K562 (cell line): ENCODE measurements around the gene ERMP1. TPM values are rescaled to one million over a fixed set of nuclear protein-coding genes. Genes with fewer than 3 reads are reported as not detected.
A peak's percentile ranks its signal among the peaks of the same experiment; 100 is the strongest.

Experiments used
- ASH1L ChIP-seq: fragments of 450-650 bp; IDR thresholded peaks from 2 replicates; pipeline ENCODE4 v1.6.1; 2018; ENCODE audit warnings: borderline replicate concordance, mild to moderate bottlenecking, low read depth; ENCODE audit not compliant: partially characterized antibody
- C11orf30 ChIP-seq: fragments of 450-650 bp; IDR thresholded peaks from 2 replicates; pipeline ENCODE4 v1.6.1; 2016; ENCODE audit warnings: low read depth, mild to moderate bottlenecking
- CBFA2T3 ChIP-seq: fragments of 450-650 bp; IDR thresholded peaks from 2 replicates; pipeline ENCODE4 v1.6.1; 2017
- EP300 ChIP-seq: IDR thresholded peaks from 2 replicates; pipeline ENCODE4 v1.6.1; 2012; ENCODE audit warnings: low read length, improper control_type of control experiment
- MAFK ChIP-seq: IDR thresholded peaks from 2 replicates; pipeline ENCODE4 v1.6.1; 2011; ENCODE audit warnings: low read length, improper control_type of control experiment
- NRF1 ChIP-seq, 2 experiments: fragments of 450-650 bp; IDR thresholded peaks in 1 of 2; conservative IDR thresholded peaks in 1 of 2; 2 replicates each; pipeline ENCODE4 v1.6.1; 2014; ENCODE audit warnings: mild to moderate bottlenecking in 2 of 2
- OTX1 ChIP-seq: fragments of 450-650 bp; formaldehyde crosslinking; IDR thresholded peaks from 2 replicates; pipeline ENCODE4 v1.4.0; 2022; ENCODE audit warnings: mild to moderate bottlenecking
- POLR2AphosphoS5 ChIP-seq: IDR thresholded peaks from 2 replicates; pipeline ENCODE4 v1.6.1; 2011; ENCODE audit warnings: mild to moderate bottlenecking, low read depth, low read length, moderate library complexity; ENCODE audit not compliant: control insufficient read depth, insufficient read depth
- SIN3B ChIP-seq: fragments of 450-650 bp; IDR thresholded peaks from 2 replicates; pipeline ENCODE4 v1.6.1; 2017; ENCODE audit warnings: low read depth, mild to moderate bottlenecking, moderate library complexity
- SMAD4 ChIP-seq: fragments of 250-450 bp; sonication (Bioruptor Pico); conservative IDR thresholded peaks from 2 replicates; pipeline ENCODE4 v1.8.0; 2021; ENCODE audit warnings: inconsistent platforms, mild to moderate bottlenecking, moderate library complexity
- SMARCA5 ChIP-seq: fragments of 450-650 bp; IDR thresholded peaks from 2 replicates; pipeline ENCODE4 v1.6.1; 2016
- SOX6 ChIP-seq: fragments of 450-650 bp; IDR thresholded peaks from 2 replicates; pipeline ENCODE4 v1.6.1; 2014; ENCODE audit warnings: mild to moderate bottlenecking
- TEAD4 ChIP-seq, 2 experiments: sonication (generic) in 1 of 2; formaldehyde crosslinking in 1 of 2; IDR thresholded peaks; 2 replicates each; pipeline versions ENCODE4 v1.6.1 to v1.8.0; 2012 to 2022; ENCODE audit warnings: borderline replicate concordance in 1 of 2, inconsistent platforms in 1 of 2, low read length in 1 of 2, mild to moderate bottlenecking in 1 of 2, missing genetic modification reagents in 1 of 2
- ZNF324 ChIP-seq: fragments of 250-450 bp; sonication (Bioruptor Pico); IDR thresholded peaks from 2 replicates; pipeline ENCODE4 v1.4.0; 2020; ENCODE audit warnings: mild to moderate bottlenecking
- polyA plus RNA-seq, 8 experiments: library from polyadenylated mRNA; depleted of rRNA in 4 of 8; stranded (reverse) in 5 of 8; unstranded in 3 of 8; fragments of >200 nt; fragmentation: Nextera tagmentation in 2 of 8; fragmentation: Illumina TruSeq in 1 of 8; extraction: Ambion mirVana in 2 of 8; extraction: Trizol in 1 of 8; gene quantifications; 2 replicates each; pipeline versions ENCODE4 v1.2.1 to v1.2.3, GENCODE V29; 2011 to 2014; ENCODE audit warnings: inconsistent platforms in 1 of 8, missing spikeins in 1 of 8
- total RNA-seq, 7 experiments: library from RNA; depleted of rRNA in 6 of 7; stranded (reverse); fragments of >200 nt in 6 of 7; fragmentation: Illumina TruSeq in 2 of 7; extraction: Trizol in 2 of 7; gene quantifications; 2 replicates each; pipeline versions ENCODE4 v1.2.1 to v1.2.3, GENCODE V29; 2011 to 2021; ENCODE audit warnings: low replicate concordance in 1 of 7
- TF ChIP-seq, protein P1 (sequence below): sonication (generic); formaldehyde crosslinking; IDR thresholded peaks from 2 replicates; pipeline ENCODE4 v1.8.0; 2022; ENCODE audit warnings: mild to moderate bottlenecking, missing genetic modification reagents
- TF ChIP-seq, protein P2 (sequence below): fragments of 250-450 bp; sonication (Bioruptor Pico); IDR thresholded peaks from 2 replicates; pipeline ENCODE4 v1.5.0; 2022; ENCODE audit warnings: mild to moderate bottlenecking
- TF ChIP-seq, protein P3 (sequence below): fragments of 150-350 bp; IDR thresholded peaks from 2 replicates; pipeline ENCODE4 v1.6.1; 2014; ENCODE audit warnings: low read depth, mild to moderate bottlenecking, low read length, borderline replicate concordance
- TF ChIP-seq, protein P4 (sequence below): IDR thresholded peaks from 2 replicates; pipeline ENCODE4 v1.6.1; 2012; ENCODE audit warnings: low read depth, low read length, improper control_type of control experiment, borderline replicate concordance
- TF ChIP-seq, protein P5 (sequence below), 2 experiments: fragments of 450-650 bp in 1 of 2; sonication (generic) in 1 of 2; formaldehyde crosslinking; conservative IDR thresholded peaks; 2 replicates each; pipeline versions ENCODE4 v1.4.0 to v1.8.1; 2020 to 2022; ENCODE audit warnings: mild to moderate bottlenecking in 1 of 2, missing genetic modification reagents in 1 of 2

The ERMP1 gene
- total and polyA plus RNA-seq, 9 of the 15 experiments (the other 6 are each of a cell fraction or from before 2014, with no cell fraction given), result 2.5 to 26.3 (median 12.6) TPM

DNA sequence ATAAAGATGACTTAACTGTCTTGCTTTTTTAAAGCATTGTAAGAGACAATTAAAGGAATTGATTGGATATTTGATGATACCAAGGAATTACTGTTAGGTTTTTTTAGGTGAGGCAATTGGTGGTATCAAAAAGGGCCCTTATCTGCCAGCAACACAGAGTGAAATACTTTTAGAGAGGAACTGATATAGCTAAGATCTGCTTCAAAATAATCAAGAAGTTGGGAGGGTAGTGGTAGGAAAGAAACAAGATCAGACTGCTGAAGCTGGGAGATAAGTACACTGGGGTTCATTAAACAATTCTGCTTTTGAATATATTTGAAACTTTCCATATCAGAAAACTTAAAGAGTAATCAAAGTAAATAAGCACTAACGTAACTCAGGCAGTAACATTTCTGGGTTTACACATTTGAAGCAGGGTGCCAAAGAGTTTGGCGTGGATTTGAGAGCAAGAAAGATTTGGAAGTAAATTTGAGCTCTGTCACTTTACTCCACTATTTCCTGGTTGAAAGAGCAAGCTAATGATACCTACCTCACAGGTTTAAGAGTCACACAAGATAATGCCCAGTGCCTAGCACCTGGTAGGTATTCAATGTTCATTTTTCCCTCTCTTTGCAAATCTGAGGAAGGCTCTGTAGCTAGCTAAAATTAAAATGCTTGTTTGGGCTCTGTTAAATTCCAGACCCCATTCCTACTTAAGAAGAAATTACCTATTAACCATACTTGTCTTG, 6.9 kb downstream of the ERMP1 start (continued):
- TF ChIP-seq TEAD4 (IDR thresholded peaks at IDR 0.05; ENCODE audit: low read length) (peak; percentile 30; the same call in 1 of the 2 replicates), TEAD4 (CRISPR knock-in tag; IDR thresholded peaks at IDR 0.05; ENCODE audit: borderline replicate concordance) (no peak), POLR2AphosphoS5 (no peak), NRF1 (conservative IDR thresholded peaks at IDR 0.05 in 1 of 2, IDR thresholded peaks at IDR 0.05 in 1 of 2) (no peak), ASH1L (no peak), OTX1 (CRISPR knock-in tag) (no peak), SMAD4 (CRISPR knock-in tag) (no peak), SOX6 (no peak), C11orf30 (no peak), SMARCA5 (no peak), SIN3B (no peak), EP300 (peak; percentile 48; the same call in 1 of the 2 replicates), CBFA2T3 (peak; percentile 80), MAFK (no peak), ZNF324 (CRISPR knock-in tag) (no peak)
- TF ChIP-seq, protein P1, sequence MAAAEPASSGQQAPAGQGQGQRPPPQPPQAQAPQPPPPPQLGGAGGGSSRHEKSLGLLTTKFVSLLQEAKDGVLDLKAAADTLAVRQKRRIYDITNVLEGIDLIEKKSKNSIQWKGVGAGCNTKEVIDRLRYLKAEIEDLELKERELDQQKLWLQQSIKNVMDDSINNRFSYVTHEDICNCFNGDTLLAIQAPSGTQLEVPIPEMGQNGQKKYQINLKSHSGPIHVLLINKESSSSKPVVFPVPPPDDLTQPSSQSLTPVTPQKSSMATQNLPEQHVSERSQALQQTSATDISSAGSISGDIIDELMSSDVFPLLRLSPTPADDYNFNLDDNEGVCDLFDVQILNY (CRISPR knock-in tag), result no peak
- TF ChIP-seq, protein P2, sequence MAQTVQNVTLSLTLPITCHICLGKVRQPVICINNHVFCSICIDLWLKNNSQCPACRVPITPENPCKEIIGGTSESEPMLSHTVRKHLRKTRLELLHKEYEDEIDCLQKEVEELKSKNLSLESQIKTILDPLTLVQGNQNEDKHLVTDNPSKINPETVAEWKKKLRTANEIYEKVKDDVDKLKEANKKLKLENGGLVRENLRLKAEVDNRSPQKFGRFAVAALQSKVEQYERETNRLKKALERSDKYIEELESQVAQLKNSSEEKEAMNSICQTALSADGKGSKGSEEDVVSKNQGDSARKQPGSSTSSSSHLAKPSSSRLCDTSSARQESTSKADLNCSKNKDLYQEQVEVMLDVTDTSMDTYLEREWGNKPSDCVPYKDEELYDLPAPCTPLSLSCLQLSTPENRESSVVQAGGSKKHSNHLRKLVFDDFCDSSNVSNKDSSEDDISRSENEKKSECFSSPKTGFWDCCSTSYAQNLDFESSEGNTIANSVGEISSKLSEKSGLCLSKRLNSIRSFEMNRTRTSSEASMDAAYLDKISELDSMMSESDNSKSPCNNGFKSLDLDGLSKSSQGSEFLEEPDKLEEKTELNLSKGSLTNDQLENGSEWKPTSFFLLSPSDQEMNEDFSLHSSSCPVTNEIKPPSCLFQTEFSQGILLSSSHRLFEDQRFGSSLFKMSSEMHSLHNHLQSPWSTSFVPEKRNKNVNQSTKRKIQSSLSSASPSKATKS, result no peak
- TF ChIP-seq, protein P3, sequence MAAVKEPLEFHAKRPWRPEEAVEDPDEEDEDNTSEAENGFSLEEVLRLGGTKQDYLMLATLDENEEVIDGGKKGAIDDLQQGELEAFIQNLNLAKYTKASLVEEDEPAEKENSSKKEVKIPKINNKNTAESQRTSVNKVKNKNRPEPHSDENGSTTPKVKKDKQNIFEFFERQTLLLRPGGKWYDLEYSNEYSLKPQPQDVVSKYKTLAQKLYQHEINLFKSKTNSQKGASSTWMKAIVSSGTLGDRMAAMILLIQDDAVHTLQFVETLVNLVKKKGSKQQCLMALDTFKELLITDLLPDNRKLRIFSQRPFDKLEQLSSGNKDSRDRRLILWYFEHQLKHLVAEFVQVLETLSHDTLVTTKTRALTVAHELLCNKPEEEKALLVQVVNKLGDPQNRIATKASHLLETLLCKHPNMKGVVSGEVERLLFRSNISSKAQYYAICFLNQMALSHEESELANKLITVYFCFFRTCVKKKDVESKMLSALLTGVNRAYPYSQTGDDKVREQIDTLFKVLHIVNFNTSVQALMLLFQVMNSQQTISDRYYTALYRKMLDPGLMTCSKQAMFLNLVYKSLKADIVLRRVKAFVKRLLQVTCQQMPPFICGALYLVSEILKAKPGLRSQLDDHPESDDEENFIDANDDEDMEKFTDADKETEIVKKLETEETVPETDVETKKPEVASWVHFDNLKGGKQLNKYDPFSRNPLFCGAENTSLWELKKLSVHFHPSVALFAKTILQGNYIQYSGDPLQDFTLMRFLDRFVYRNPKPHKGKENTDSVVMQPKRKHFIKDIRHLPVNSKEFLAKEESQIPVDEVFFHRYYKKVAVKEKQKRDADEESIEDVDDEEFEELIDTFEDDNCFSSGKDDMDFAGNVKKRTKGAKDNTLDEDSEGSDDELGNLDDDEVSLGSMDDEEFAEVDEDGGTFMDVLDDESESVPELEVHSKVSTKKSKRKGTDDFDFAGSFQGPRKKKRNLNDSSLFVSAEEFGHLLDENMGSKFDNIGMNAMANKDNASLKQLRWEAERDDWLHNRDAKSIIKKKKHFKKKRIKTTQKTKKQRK, result no peak
- TF ChIP-seq, protein P4, sequence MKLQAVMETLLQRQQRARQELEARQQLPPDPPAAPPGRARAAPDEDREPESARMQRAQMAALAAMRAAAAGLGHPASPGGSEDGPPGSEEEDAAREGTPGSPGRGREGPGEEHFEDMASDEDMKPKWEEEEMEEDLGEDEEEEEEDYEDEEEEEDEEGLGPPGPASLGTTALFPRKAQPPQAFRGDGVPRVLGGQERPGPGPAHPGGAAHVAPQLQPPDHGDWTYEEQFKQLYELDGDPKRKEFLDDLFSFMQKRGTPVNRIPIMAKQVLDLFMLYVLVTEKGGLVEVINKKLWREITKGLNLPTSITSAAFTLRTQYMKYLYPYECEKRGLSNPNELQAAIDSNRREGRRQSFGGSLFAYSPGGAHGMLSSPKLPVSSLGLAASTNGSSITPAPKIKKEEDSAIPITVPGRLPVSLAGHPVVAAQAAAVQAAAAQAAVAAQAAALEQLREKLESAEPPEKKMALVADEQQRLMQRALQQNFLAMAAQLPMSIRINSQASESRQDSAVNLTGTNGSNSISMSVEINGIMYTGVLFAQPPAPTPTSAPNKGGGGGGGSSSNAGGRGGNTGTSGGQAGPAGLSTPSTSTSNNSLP, result 0 out of 2 replicates have a peak, but pooled peaks have one; percentile 41
- TF ChIP-seq, protein P5, sequence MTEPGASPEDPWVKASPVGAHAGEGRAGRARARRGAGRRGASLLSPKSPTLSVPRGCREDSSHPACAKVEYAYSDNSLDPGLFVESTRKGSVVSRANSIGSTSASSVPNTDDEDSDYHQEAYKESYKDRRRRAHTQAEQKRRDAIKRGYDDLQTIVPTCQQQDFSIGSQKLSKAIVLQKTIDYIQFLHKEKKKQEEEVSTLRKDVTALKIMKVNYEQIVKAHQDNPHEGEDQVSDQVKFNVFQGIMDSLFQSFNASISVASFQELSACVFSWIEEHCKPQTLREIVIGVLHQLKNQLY (CRISPR knock-in tag; conservative IDR thresholded peaks at IDR 0.05), result no peak
